Measurements from ENCODE around the gene ZNF277.

GRCh38 chr7:112371701-112372100 lies 165.2 kb downstream of the ZNF277 start:
- TF ChIP-seq CTCF (IDR thresholded peaks at IDR 0.05; ENCODE audit: poor library complexity) (no peak), EZH2 (IDR thresholded peaks at IDR 0.05; ENCODE audit: borderline replicate concordance) (no peak)

All from hepatocyte (in vitro differentiated cells).